LoVo (cell line): ENCODE data around the gene CDCP1.

Experiments used
- DNase-seq: peaks from one replicate; pipeline ENCODE4 v3.0.0-alpha.2; 2016; ENCODE audit warnings: low spot score

The CDCP1 gene

GRCh38 chr3:45145681-45146614 lies at the start of gene CDCP1:
TSS of gene CDCP1 (minus strand) at chr3:45146378. CDS start at chr3:45146287, 91 bp downstream.
- peak; percentile 75 for DNase-seq

- no peak for DNase-seq
Observed at GRCh38 chr3:45194791-45195190, 48.6 kb upstream of the CDCP1 start.

DNA sequence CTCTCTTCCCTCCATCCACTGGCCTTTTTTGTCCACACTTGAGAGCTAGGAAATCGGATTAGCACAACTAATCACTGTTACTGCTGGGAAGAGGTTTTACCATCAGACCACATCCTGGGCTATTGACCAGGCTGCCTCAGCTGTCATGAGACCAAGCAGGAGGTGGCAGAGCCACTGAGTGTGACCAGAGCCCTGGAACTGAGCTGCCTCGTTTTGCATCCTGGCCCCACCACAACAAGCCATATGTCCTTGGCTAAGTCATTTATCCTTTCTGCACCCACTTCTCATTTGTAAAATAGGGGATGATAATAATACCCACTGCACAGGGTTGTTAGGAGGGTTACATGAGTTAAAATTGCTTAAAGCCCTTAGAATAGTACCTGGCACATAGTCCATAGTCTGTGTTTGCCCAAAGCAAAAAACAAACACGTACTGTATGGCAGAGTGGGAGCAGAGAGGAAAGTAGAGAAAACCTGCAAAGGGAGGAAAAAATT lies 45.8 kb upstream of the CDCP1 start:
- no peak for DNase-seq

- DNase-seq: no peak
Observed at GRCh38 chr3:45191424-45191823, 45.2 kb upstream of the CDCP1 start.

GRCh38 chr3:45188719-45189659 lies 42.8 kb upstream of the CDCP1 start:
- no peak for DNase-seq

- no peak for DNase-seq
Observed at GRCh38 chr3:45187694-45188141, 41.5 kb upstream of the CDCP1 start.

DNA sequence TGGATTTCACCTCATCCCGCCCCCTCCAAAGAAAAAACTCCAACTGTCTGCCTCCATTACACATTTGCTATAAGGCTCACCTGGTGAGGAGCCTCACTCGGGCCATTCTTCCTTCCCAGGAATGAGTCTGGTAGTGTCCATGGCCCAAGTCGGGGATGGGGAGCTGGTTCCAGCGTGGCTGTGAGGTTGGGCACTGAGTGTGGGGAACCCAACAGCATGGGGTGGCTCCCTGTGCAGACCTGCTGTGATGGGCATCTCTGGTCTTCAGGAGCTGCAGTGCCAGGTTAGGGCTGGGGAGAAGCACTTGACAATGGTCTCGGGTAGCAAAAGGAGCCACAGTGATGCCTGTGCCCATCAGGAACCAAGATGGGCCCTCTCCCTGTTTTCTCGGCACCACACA lies 40.7 kb upstream of the CDCP1 start:
- no peak for DNase-seq

DNA sequence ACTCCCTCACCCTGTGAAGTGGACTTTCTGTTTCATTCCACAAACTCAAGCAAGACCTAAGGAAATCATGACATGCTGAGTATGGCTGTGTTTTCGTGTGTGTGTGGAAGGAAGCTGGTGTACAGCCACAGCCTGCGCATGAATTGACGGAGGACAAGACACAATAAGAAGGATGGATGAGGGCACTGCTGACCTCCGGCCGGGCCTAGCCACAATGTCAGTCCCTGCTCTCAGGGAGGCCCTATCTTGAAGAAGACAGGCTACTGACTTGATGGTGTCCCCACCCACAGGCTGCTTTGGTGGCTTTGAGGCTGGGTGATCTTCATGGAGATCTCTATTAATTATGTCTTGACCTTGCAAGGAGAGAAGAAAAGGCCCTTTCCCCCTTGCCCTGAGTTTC lies 39.3 kb upstream of the CDCP1 start:
- no peak for DNase-seq

- no peak for DNase-seq
Observed at GRCh38 chr3:45185052-45185451, 38.9 kb upstream of the CDCP1 start.

- no peak for DNase-seq
Observed at GRCh38 chr3:45183872-45184262, 37.7 kb upstream of the CDCP1 start.

GRCh38 chr3:45182915-45183871 lies 37.0 kb upstream of the CDCP1 start:
- peak; percentile 86 for DNase-seq

DNA sequence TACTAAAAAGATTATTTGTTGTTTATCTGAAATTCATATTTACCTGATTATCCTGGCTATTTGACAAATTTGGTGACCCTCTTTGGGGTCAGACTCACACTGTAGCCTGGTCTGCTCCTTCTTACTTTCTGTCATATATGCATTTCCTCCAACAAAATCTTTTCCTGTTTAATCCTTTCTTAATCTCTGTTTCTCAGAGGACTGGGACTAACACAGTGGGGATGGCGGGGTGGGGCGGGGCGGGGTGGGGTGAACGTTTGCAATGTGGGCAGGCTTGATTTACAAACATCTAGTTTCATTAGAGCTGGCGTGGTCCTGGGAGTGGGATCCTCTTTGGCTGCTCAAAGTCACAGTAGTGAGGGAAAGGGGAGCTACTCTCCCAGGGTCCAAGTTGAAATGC lies 35.3 kb upstream of the CDCP1 start:
- DNase-seq: no peak

DNA sequence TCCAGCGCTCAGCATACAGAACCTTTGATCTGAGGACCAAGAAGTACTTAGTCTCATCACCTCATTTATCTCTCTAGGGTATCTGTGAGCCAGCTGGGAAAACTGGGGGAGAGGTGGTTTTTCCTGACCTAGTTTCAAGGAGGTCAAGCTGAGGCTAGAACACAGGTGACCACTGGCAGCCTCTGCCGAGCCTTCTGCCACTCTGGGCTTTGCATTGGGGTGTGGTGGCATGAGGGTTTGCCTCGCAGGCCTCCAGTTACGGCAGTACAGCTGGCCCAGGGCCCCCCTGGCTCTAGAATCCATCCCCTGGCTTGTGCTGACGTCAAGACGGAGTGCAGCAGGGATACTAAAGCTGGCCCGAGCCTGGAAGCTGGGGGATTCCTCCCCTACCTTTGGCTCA lies 34.7 kb upstream of the CDCP1 start:
- DNase-seq: no peak

GRCh38 chr3:45180051-45180450 lies 33.9 kb upstream of the CDCP1 start:
- no peak for DNase-seq

- no peak for DNase-seq
Observed at GRCh38 chr3:45179163-45179562, 33.0 kb upstream of the CDCP1 start.

- no peak for DNase-seq
Observed at GRCh38 chr3:45178183-45179023, 32.2 kb upstream of the CDCP1 start.

DNA sequence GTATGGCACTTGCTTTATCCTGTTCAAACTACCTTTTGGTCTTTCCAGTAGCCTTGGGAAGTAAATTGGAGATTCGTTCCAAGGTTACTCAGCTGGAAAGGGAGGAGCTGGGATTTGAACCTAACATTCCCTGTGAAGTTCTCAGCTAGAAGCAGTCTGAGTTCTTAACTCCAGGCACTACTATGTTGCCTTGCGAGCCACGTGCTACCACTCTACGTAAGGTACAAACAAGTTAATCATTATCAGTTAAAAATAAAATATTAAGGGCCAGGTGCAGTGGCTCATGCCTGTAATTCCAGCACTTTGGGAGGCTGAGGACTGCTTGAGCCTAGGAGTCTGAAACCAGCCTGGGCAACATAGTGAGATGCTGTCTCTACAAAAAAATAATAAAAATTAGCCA lies 30.7 kb upstream of the CDCP1 start:
- DNase-seq: no peak

DNA sequence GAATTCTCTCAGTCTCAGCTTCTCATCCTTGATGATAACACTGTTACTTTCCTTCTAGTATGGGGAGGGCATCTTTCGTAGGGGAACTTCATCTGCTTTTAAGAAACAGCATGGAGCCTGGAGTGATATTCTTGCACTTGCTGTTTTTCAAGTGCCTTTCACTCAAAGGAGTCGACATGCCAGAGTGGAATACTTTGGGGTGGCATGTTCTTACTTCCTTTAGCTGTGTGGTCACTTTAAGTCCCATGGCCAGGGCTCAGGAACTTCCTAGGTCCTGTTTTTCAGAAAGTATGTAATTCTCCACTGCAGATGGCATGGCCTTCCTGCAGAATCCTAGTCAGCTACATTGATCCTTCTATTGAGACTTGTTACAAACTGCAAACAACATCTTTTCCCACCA lies 28.1 kb upstream of the CDCP1 start:
- no peak for DNase-seq

GRCh38 chr3:45173776-45174175 lies 27.6 kb upstream of the CDCP1 start:
- no peak for DNase-seq

- no peak for DNase-seq
Observed at GRCh38 chr3:45171283-45171682, 25.1 kb upstream of the CDCP1 start.
